NB4 (cell line): ENCODE data around the gene PTPRG.

ENCODE experiments used
- DNase-seq: peaks from one replicate; pipeline ENCODE4 v3.0.0; 2010; ENCODE audit warnings: low read depth
- H3K4me3 ChIP-seq: one replicate; pipeline ENCODE4 v1.5.1; 2011; ENCODE audit warnings: mild to moderate bottlenecking, low read depth, low read length, moderate library complexity
- CTCF ChIP-seq: IDR thresholded peaks from one replicate; pipeline ENCODE4 v1.5.1; 2012; ENCODE audit warnings: low read depth, low read length
- MAX ChIP-seq: IDR thresholded peaks from 2 replicates; pipeline ENCODE4 v1.6.1; 2011; ENCODE audit warnings: low read depth, low read length
- MYC ChIP-seq: IDR thresholded peaks from 2 replicates; pipeline ENCODE4 v1.6.1; 2011; ENCODE audit warnings: low read depth, low read length
- POLR2A ChIP-seq: IDR thresholded peaks from 2 replicates; pipeline ENCODE4 v1.6.1; 2011; ENCODE audit warnings: mild to moderate bottlenecking; ENCODE audit not compliant: insufficient read length; ENCODE audit errors: extremely low read depth

PTPRG gene

GRCh38 chr3:62318365-62318751 is 757.0 kb downstream of the PTPRG start:
- no peak for DNase-seq
- TF ChIP-seq POLR2A (no peak), MAX (no peak), CTCF (no peak), MYC (no peak)
- H3K4me3 ChIP-seq: no peak overlapping the region

GRCh38 chr3:62318752-62319569 is 757.6 kb downstream of the PTPRG start:
- no peak for TF ChIP-seq CTCF
- TF ChIP-seq POLR2A: no peak
- TF ChIP-seq MYC: no peak
- no peak for TF ChIP-seq MAX
- DNase-seq: peak; percentile 11
- no peak overlapping the region for H3K4me3 ChIP-seq

- DNase-seq: no peak
- TF ChIP-seq MAX: no peak
- no peak for TF ChIP-seq CTCF
- TF ChIP-seq POLR2A: no peak
- no peak for TF ChIP-seq MYC
- no peak overlapping the region for H3K4me3 ChIP-seq
These were observed 758.3 kb downstream of the PTPRG start for GRCh38 chr3:62319570-62320243.

- TF ChIP-seq CTCF (no peak), POLR2A (no peak), MYC (no peak), MAX (no peak)
- no peak for DNase-seq
These were observed 761.9 kb downstream of the PTPRG start for GRCh38 chr3:62323241-62323640.

GRCh38 chr3:62325896-62326295 is 764.5 kb downstream of the PTPRG start:
- no peak for DNase-seq
- TF ChIP-seq CTCF: no peak
- no peak for TF ChIP-seq MYC
- no peak for TF ChIP-seq POLR2A
- no peak for TF ChIP-seq MAX
- H3K4me3 ChIP-seq: no peak overlapping the region

More at GRCh38 chr3:62323241-62323640, 761.9 kb downstream of the PTPRG start:
- no peak overlapping the region for H3K4me3 ChIP-seq
